ENCODE results near the gene CLNS1A. TPM values are rescaled to one million over a fixed set of nuclear protein-coding genes. Genes with fewer than 3 reads are reported as not detected.

Gene CLNS1A
- total RNA-seq, 1 donor from 2014 or later: 149 TPM

- TF ChIP-seq CTCF (conservative IDR thresholded peaks at IDR 0.05): no peak
- H3K4me3 Mint-ChIP-seq: no peak overlapping the region
- no peaks in the 10 kb centered on the region for H3K9me3 Mint-ChIP-seq
- H3K36me3 Mint-ChIP-seq: no peaks in the 10 kb centered on the region
- H3K27me3 Mint-ChIP-seq: no peaks in the 10 kb centered on the region
- H3K4me1 Mint-ChIP-seq (ENCODE audit: unreplicated experiment): no peaks in the 10 kb centered on the region
- DNase-seq (ENCODE audit: extremely low spot score, unreplicated experiment): no peak
- no peak overlapping the region for H3K27ac Mint-ChIP-seq
These were observed 41.0 kb downstream of the CLNS1A start for GRCh38 chr11:77596626-77597025.

- TF ChIP-seq CTCF (conservative IDR thresholded peaks at IDR 0.05): no peak
- no peaks in the 10 kb centered on the region for H3K27me3 Mint-ChIP-seq
- no peak overlapping the region for H3K27ac Mint-ChIP-seq
- no peaks in the 10 kb centered on the region for H3K9me3 Mint-ChIP-seq
- no peaks in the 10 kb centered on the region for H3K36me3 Mint-ChIP-seq
- H3K4me1 Mint-ChIP-seq (ENCODE audit: unreplicated experiment): peaks cover 9% of the 10 kb centered on the region
- no peak for DNase-seq (ENCODE audit: extremely low spot score, unreplicated experiment)
- no peak overlapping the region for H3K4me3 Mint-ChIP-seq
These were observed 43.7 kb downstream of the CLNS1A start for GRCh38 chr11:77593883-77594282.

- Mint-ChIP-seq H3K27ac (no peak overlapping the region), H3K4me3 (no peak overlapping the region), H3K4me1 (ENCODE audit: unreplicated experiment) (peaks cover 11% of the 10 kb centered on the region), H3K36me3 (no peaks in the 10 kb centered on the region), H3K9me3 (no peaks in the 10 kb centered on the region), H3K27me3 (no peaks in the 10 kb centered on the region)
- no peak for TF ChIP-seq CTCF (conservative IDR thresholded peaks at IDR 0.05)
- DNase-seq (ENCODE audit: extremely low spot score, unreplicated experiment): no peak
These were observed 44.9 kb downstream of the CLNS1A start for GRCh38 chr11:77592727-77593126.

- Mint-ChIP-seq H3K4me3 (peak overlapping the region; percentile 96), H3K9me3 (no peaks in the 10 kb centered on the region)
- no peak for DNase-seq (ENCODE audit: extremely low spot score, unreplicated experiment)
These were observed 47.3 kb downstream of the CLNS1A start for GRCh38 chr11:77590194-77590782.

GRCh38 chr11:77589521-77590193 lies 47.9 kb downstream of the CLNS1A start, which contains the start of gene AQP11:
TSS of gene AQP11 (plus strand) at chr11:77589953. CDS start at chr11:77589993, 40 bp downstream.
- no peak for TF ChIP-seq CTCF (conservative IDR thresholded peaks at IDR 0.05)
- DNase-seq (ENCODE audit: extremely low spot score, unreplicated experiment): peak; percentile 87
- Mint-ChIP-seq H3K4me1 (ENCODE audit: unreplicated experiment) (peaks cover 11% of the 10 kb centered on the region), H3K4me3 (peak within 1 kb of the TSS; percentile 96), H3K36me3 (no peaks in the 10 kb centered on the region), H3K27ac (peak within 1 kb of the TSS; percentile 76), H3K9me3 (no peaks in the 10 kb centered on the region), H3K27me3 (no peaks in the 10 kb centered on the region)

More at GRCh38 chr11:77590194-77590782, 47.3 kb downstream of the CLNS1A start:
- TF ChIP-seq CTCF (conservative IDR thresholded peaks at IDR 0.05): peak; percentile 14
- Mint-ChIP-seq H3K27me3 (no peaks in the 10 kb centered on the region), H3K27ac (peak overlapping the region; percentile 15), H3K4me1 (ENCODE audit: unreplicated experiment) (peaks cover 11% of the 10 kb centered on the region), H3K36me3 (no peaks in the 10 kb centered on the region)

Data from type B pancreatic cell (in vitro differentiated cells).